Measurements from ENCODE around the gene SIPA1. TPM values are rescaled to one million over a fixed set of nuclear protein-coding genes. Genes with fewer than 3 reads are reported as not detected.

SIPA1 gene
- total and polyA plus RNA-seq, 2 of the 8 experiments (the other 6 are each of a cell fraction or from before 2014, with no cell fraction given) = 35.3 to 72.2 TPM

- H3K4ac ChIP-seq (replicated peaks; ENCODE audit: insufficient read length, low read depth, low read length) = no peak overlapping the region
- H3K56ac ChIP-seq (replicated peaks; ENCODE audit: insufficient read length, low read depth, low read length) = no peak overlapping the region
- H2BK12ac ChIP-seq (ENCODE audit: low read depth, low read length) = no peak overlapping the region
- H3K23me2 ChIP-seq (ENCODE audit: low read depth, low read length) = peaks cover 7% of the 10 kb centered on the region; the same call in 1 of the 2 replicates
- WGBS, 2 experiments (ENCODE audit: extremely low coverage in 1 of 2, insufficient coverage in 1 of 2, insufficient read length in 1 of 2, insufficient replicate concordance in 2 of 2, low coverage in 1 of 2, low lambda C conversion rate in 2 of 2, missing lambda C conversion rate in 1 of 2) = 83% methylated on average over 1 of the region's 1 CpG; no CpG with 5 or more reads in 1 of the 2 experiments
- no peak overlapping the region for H4K5ac ChIP-seq (ENCODE audit: insufficient read length, low read depth, low read length)
- peaks cover 4 to 24% (median 13%) of the 10 kb centered on the region in 4 experiments; a peak in 6 of 8 replicates for H3K36me3 ChIP-seq (ENCODE audit: control insufficient read depth in 2 of 4, insufficient read depth in 4 of 4, low read length in 3 of 4)
- FAIRE-seq (no peak), DNase-seq (ENCODE audit: low read depth in 1 of 2, low spot score in 2 of 2) (no peak)
- no peaks in the 10 kb centered on the region for H3K9me3 ChIP-seq (ENCODE audit: insufficient read depth in 2 of 2, low read depth in 1 of 2, low read length in 1 of 2)
- no peak for TF ChIP-seq SP2 (IDR thresholded peaks at IDR 0.05; ENCODE audit: low read length)
- TF ChIP-seq ATF3 (IDR thresholded peaks at IDR 0.05; ENCODE audit: insufficient read depth, low read depth, low read length) = no peak
- TF ChIP-seq TEAD4 (IDR thresholded peaks at IDR 0.05; ENCODE audit: low read depth, low read length) = no peak
- no peak for TF ChIP-seq PHF8 (conservative IDR thresholded peaks at IDR 0.05; ENCODE audit: low read depth, low read length)
- TF ChIP-seq GABPA (IDR thresholded peaks at IDR 0.05; ENCODE audit: borderline replicate concordance, insufficient read depth, low read length) = no peak
- peaks cover 2 to 13% of the 10 kb centered on the region in 2 experiments for H4K20me1 ChIP-seq (replicated peaks in 1 of 2; ENCODE audit: control insufficient read depth in 1 of 2, insufficient read depth in 2 of 2, low read length in 2 of 2)
- no peak overlapping the region for H2BK20ac ChIP-seq (ENCODE audit: low read length)
- H3K79me2 ChIP-seq (ENCODE audit: control insufficient read depth in 1 of 2, insufficient read depth in 2 of 2, low read length in 2 of 2) = no peaks in the 10 kb centered on the region; a peak in 1 of 4 replicates
- no peak overlapping the region for H4K91ac ChIP-seq (replicated peaks; ENCODE audit: insufficient read length, low read length)
- H2BK15ac ChIP-seq (ENCODE audit: low read length) = no peak overlapping the region
- H3K4me1 ChIP-seq (replicated peaks in 1 of 4; ENCODE audit: control insufficient read depth in 3 of 4, insufficient read depth in 4 of 4, low read length in 3 of 4) = peaks cover 0 to 12% (median 7%) of the 10 kb centered on the region in 4 experiments; a peak in 6 of 7 replicates
- H2AFZ ChIP-seq (ENCODE audit: low read length) = no peak overlapping the region
- no peak overlapping the region for H2BK5ac ChIP-seq (ENCODE audit: low read depth, low read length)
- H3K23ac ChIP-seq (ENCODE audit: insufficient read length) = no peak overlapping the region
- POLR2A ChIA-PET (ENCODE audit: partially characterized antibody) = interaction anchor here (0.7 to 2.0 kb wide), 4 partner anchors 10 to 13 kb away, joined by 3 to 9 read pairs (median 4); no protein-coding TSS in a partner anchor
- no peak overlapping the region for H3K27ac ChIP-seq (ENCODE audit: low read depth, low read length)
- no peak overlapping the region for H3K9ac ChIP-seq (replicated peaks in 1 of 4; ENCODE audit: extremely low read depth in 1 of 4, low read depth in 3 of 4, low read length in 3 of 4)
- no peak overlapping the region for H3K4me2 ChIP-seq (ENCODE audit: insufficient read depth in 1 of 2, low read depth in 2 of 2, low read length in 2 of 2)
- H4K8ac ChIP-seq (ENCODE audit: extremely low read depth, insufficient read depth, low read length) = no peak overlapping the region
- H3K79me1 ChIP-seq (ENCODE audit: low read depth, low read length) = 0 out of 2 replicates have a peak, but pooled peaks cover 3% of the 10 kb centered on the region
- H3K14ac ChIP-seq (ENCODE audit: insufficient read length) = no peak overlapping the region
- no peaks in the 10 kb centered on the region; a peak in 1 of 7 replicates for H3K27me3 ChIP-seq (replicated peaks in 1 of 4; ENCODE audit: control insufficient read depth in 3 of 4, extremely low read depth in 1 of 4, insufficient read depth in 3 of 4, low read length in 3 of 4)
- no peak overlapping the region for H2AK5ac ChIP-seq (ENCODE audit: low read depth, low read length)
- CTCF ChIA-PET (ENCODE audit: partially characterized antibody) = interaction anchor here (0.7 to 14.8 kb wide), 8 partner anchors 8 to 288 kb away, joined by 3 to 227 read pairs (median 3); partner anchors contain the start of genes KCNK7 and PCNX3
- H3K18ac ChIP-seq (ENCODE audit: extremely low read depth, low read length) = no peak overlapping the region
- no peak overlapping the region for H3K4me3 ChIP-seq (ENCODE audit: extremely low read depth in 1 of 4, insufficient read depth in 2 of 4, low read depth in 3 of 4, low read length in 4 of 4)
- H2BK120ac ChIP-seq (replicated peaks; ENCODE audit: low read depth, low read length) = no peak overlapping the region
Measured at GRCh38 chr11:65604258-65604657, 33.6 kb upstream of the SIPA1 start.

All from H1 (cell line).